ENCODE data around the gene TTLL1.
A peak's percentile ranks its signal among the peaks of the same experiment; 100 is the strongest.

The TTLL1 gene

GRCh38 chr22:43088984-43089717 lies at the start of gene TTLL1:
TSS of gene TTLL1 (minus strand) at chr22:43089391. CDS start at chr22:43075586, 13,805 bp downstream.
- DNase-seq (ENCODE audit: low spot score), result peak; percentile 74

GRCh38 chr22:43136801-43137200 lies 47.6 kb upstream of the TTLL1 start:
- no peak for DNase-seq (ENCODE audit: low spot score)

GRCh38 chr22:43136255-43136654 lies 47.1 kb upstream of the TTLL1 start:
- peak; percentile 46 for DNase-seq (ENCODE audit: low spot score)

- DNase-seq (ENCODE audit: low spot score), result no peak
Observed at GRCh38 chr22:43135565-43135964, 46.4 kb upstream of the TTLL1 start.

- DNase-seq (ENCODE audit: low spot score), result no peak
Observed at GRCh38 chr22:43134553-43134952, 45.4 kb upstream of the TTLL1 start.

GRCh38 chr22:43133401-43133800 lies 44.2 kb upstream of the TTLL1 start:
- DNase-seq (ENCODE audit: low spot score), result no peak

GRCh38 chr22:43131773-43132501 lies 42.7 kb upstream of the TTLL1 start:
- DNase-seq (ENCODE audit: low spot score), result no peak

- no peak for DNase-seq (ENCODE audit: low spot score)
Observed at GRCh38 chr22:43129426-43130425, 40.5 kb upstream of the TTLL1 start.

GRCh38 chr22:43128928-43129424 lies 39.8 kb upstream of the TTLL1 start:
- no peak for DNase-seq (ENCODE audit: low spot score)

- DNase-seq (ENCODE audit: low spot score), result no peak
Observed at GRCh38 chr22:43128116-43128515, 38.9 kb upstream of the TTLL1 start.

- DNase-seq (ENCODE audit: low spot score), result no peak
Observed at GRCh38 chr22:43127166-43127908, 38.1 kb upstream of the TTLL1 start.

GRCh38 chr22:43126501-43127165 lies 37.4 kb upstream of the TTLL1 start:
- DNase-seq (ENCODE audit: low spot score), result no peak

- no peak for DNase-seq (ENCODE audit: low spot score)
Observed at GRCh38 chr22:43118953-43119458, 29.8 kb upstream of the TTLL1 start.

- no peak for DNase-seq (ENCODE audit: low spot score)
Observed at GRCh38 chr22:43118024-43118849, 29.0 kb upstream of the TTLL1 start.

GRCh38 chr22:43116932-43117331 lies 27.7 kb upstream of the TTLL1 start:
- DNase-seq (ENCODE audit: low spot score), result no peak

GRCh38 chr22:43114958-43115357 lies 25.8 kb upstream of the TTLL1 start:
- no peak for DNase-seq (ENCODE audit: low spot score)

GRCh38 chr22:43113526-43114251 lies 24.5 kb upstream of the TTLL1 start:
- DNase-seq (ENCODE audit: low spot score), result no peak

- DNase-seq (ENCODE audit: low spot score), result no peak
Observed at GRCh38 chr22:43110927-43111623, 21.9 kb upstream of the TTLL1 start.
